ENCODE measurements around the gene PMPCA. TPM values are rescaled to one million over a fixed set of nuclear protein-coding genes. Genes with fewer than 3 reads are reported as not detected.

The PMPCA gene
- polyA plus RNA-seq, 1 donor (not counting 4 experiments of a cell fraction or from before 2014, with no cell fraction given): 85.9 TPM

DNA sequence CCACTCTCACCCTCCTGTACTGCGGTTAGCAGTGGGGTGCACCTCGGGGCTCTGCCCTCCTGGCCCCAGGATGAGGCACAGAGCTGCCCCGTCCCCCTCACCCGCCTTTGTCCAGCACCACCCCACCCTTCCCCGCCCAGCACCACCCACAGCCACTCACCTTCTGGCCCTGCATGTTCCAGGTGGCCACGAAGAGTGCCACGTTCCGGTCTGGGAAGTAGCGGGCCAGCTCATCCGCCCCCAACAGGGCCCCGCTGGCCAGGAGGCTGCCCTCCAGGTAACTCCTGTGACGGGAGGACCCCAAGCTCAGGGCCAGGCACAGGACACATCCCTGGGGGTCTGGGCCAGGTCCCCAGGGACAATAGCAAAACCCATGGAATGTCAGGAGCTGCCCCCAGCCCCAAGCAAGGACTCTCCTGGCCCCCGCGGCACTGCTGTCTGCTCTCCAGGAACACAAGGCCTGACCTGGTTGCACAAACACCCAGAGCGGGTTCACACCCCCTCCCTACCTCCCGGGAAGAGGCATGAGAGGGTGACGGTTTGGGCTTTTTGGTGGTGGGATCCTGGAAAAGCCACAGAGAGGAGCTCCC, 24.2 kb downstream of the PMPCA start:
- Histone ChIP-seq H3K9me1 (ENCODE audit: control insufficient read depth, extremely low read depth, insufficient read depth, low read length) (peaks cover 2% of the 10 kb centered on the region), H2AFZ (ENCODE audit: control insufficient read depth, low read length) (no peak overlapping the region), H3K27me3 (ENCODE audit: control insufficient read depth, extremely low read depth, insufficient read depth, low read length) (no peaks in the 10 kb centered on the region), H3K36me3 (ENCODE audit: control insufficient read depth in 2 of 2, extremely low read depth in 1 of 2, insufficient read depth in 2 of 2, low read length in 2 of 2) (peaks cover 4 to 20% of the 10 kb centered on the region in 2 experiments), H3K27ac (ENCODE audit: control insufficient read depth, insufficient read depth, low read length) (no peak overlapping the region), H3K79me2 (ENCODE audit: control insufficient read depth, insufficient read depth, low read length) (peaks cover 59% of the 10 kb centered on the region), H3K4me2 (ENCODE audit: control insufficient read depth, extremely low read depth, insufficient read depth, low read depth, low read length) (no peak overlapping the region), H3K9ac (ENCODE audit: control insufficient read depth, extremely low read depth, insufficient read depth, low read length) (no peak overlapping the region), H3K9me3 (ENCODE audit: control insufficient read depth, low read depth, low read length) (no peaks in the 10 kb centered on the region), H4K20me1 (ENCODE audit: control insufficient read depth, extremely low read depth, insufficient read depth, low read length) (peaks cover 8% of the 10 kb centered on the region), H3K4me3 (ENCODE audit: control insufficient read depth in 2 of 3, extremely low read depth in 1 of 3, insufficient read depth in 2 of 3, low read depth in 1 of 3, low read length in 3 of 3) (no peak overlapping the region), H3K4me1 (ENCODE audit: control insufficient read depth, extremely low read depth, insufficient read depth, low read length) (peaks cover 12% of the 10 kb centered on the region)
- TF ChIP-seq EZH2 (IDR thresholded peaks at IDR 0.05; ENCODE audit: low read length): no peak
- TF ChIP-seq, protein P1, sequence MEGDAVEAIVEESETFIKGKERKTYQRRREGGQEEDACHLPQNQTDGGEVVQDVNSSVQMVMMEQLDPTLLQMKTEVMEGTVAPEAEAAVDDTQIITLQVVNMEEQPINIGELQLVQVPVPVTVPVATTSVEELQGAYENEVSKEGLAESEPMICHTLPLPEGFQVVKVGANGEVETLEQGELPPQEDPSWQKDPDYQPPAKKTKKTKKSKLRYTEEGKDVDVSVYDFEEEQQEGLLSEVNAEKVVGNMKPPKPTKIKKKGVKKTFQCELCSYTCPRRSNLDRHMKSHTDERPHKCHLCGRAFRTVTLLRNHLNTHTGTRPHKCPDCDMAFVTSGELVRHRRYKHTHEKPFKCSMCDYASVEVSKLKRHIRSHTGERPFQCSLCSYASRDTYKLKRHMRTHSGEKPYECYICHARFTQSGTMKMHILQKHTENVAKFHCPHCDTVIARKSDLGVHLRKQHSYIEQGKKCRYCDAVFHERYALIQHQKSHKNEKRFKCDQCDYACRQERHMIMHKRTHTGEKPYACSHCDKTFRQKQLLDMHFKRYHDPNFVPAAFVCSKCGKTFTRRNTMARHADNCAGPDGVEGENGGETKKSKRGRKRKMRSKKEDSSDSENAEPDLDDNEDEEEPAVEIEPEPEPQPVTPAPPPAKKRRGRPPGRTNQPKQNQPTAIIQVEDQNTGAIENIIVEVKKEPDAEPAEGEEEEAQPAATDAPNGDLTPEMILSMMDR (optimal IDR thresholded peaks at IDR 0.05 in 1 of 3, IDR thresholded peaks at IDR 0.05 in 1 of 3, conservative IDR thresholded peaks at IDR 0.05 in 1 of 3; ENCODE audit: extremely low read depth in 1 of 3, insufficient read depth in 2 of 3, low read length in 3 of 3): no peak
- dilution Hi-C loops (cut with MboI; ENCODE audit: extremely low pct_ligation_motif_present, low sequenced_read_pairs): no loop called here
- FAIRE-seq: no peak
- DNase-seq (ENCODE audit: low read depth, low spot score): no peak

DNA sequence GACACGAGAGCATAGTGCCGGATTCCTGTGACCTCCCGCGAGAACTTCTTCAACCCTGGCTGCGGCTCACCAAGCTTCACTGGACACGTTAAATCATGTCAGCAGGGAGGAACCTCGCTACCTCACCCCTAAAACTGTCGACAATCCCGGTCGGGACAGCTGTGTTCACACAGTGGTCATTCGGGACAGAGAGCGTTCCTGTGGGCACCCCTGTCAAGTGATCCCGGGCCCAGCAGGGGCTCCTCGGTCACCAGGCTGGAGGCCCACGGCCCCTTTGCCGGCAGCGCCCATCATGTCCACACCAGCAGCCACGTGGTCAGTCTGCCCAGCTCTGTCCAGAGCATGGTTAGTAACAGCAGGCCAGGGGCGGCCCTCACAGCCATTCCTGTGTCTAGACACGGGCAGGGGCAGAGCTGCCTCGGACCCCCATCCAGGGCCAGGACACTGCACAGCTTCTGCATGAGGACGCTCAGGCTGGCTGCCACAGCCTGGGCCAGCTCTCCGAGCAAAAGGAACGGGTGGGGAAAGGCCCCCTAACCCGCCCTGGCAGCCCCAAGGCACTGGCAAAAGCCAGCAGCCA, 25.7 kb downstream of the PMPCA start:
- Histone ChIP-seq H4K20me1 (ENCODE audit: control insufficient read depth, extremely low read depth, insufficient read depth, low read length) (peaks cover 13% of the 10 kb centered on the region), H3K9me1 (ENCODE audit: control insufficient read depth, extremely low read depth, insufficient read depth, low read length) (peaks cover 2% of the 10 kb centered on the region), H3K4me1 (ENCODE audit: control insufficient read depth, extremely low read depth, insufficient read depth, low read length) (peaks cover 15% of the 10 kb centered on the region), H3K36me3 (ENCODE audit: control insufficient read depth in 2 of 2, extremely low read depth in 1 of 2, insufficient read depth in 2 of 2, low read length in 2 of 2) (peaks cover 8 to 20% of the 10 kb centered on the region in 2 experiments), H3K27me3 (ENCODE audit: control insufficient read depth, extremely low read depth, insufficient read depth, low read length) (no peaks in the 10 kb centered on the region), H2AFZ (ENCODE audit: control insufficient read depth, low read length) (no peak overlapping the region), H3K4me2 (ENCODE audit: control insufficient read depth, extremely low read depth, insufficient read depth, low read depth, low read length) (no peak overlapping the region), H3K27ac (ENCODE audit: control insufficient read depth, insufficient read depth, low read length) (no peak overlapping the region), H3K4me3 (ENCODE audit: control insufficient read depth in 2 of 3, extremely low read depth in 1 of 3, insufficient read depth in 2 of 3, low read depth in 1 of 3, low read length in 3 of 3) (no peak overlapping the region), H3K9ac (ENCODE audit: control insufficient read depth, extremely low read depth, insufficient read depth, low read length) (no peak overlapping the region), H3K79me2 (ENCODE audit: control insufficient read depth, insufficient read depth, low read length) (peaks cover 59% of the 10 kb centered on the region), H3K9me3 (ENCODE audit: control insufficient read depth, low read depth, low read length) (no peaks in the 10 kb centered on the region)
- DNase-seq (ENCODE audit: low read depth, low spot score) (no peak), FAIRE-seq (no peak)
- dilution Hi-C loops (cut with MboI; ENCODE audit: extremely low pct_ligation_motif_present, low sequenced_read_pairs): no loop called here
- TF ChIP-seq, protein P1 (optimal IDR thresholded peaks at IDR 0.05 in 1 of 3, IDR thresholded peaks at IDR 0.05 in 1 of 3, conservative IDR thresholded peaks at IDR 0.05 in 1 of 3; ENCODE audit: extremely low read depth in 1 of 3, insufficient read depth in 2 of 3, low read length in 3 of 3): no peak
- no peak for TF ChIP-seq EZH2 (IDR thresholded peaks at IDR 0.05; ENCODE audit: low read length)

All from keratinocyte (primary cell).